Neural cell (in vitro differentiated cells): ENCODE data around the gene RBKS.

Experiments used
- CTCF ChIP-seq: fragments of 450-650 bp; IDR thresholded peaks from 2 replicates; pipeline ENCODE4 v1.5.1; 2014; ENCODE audit warnings: antibody characterized with exemption, mild to moderate bottlenecking, moderate library complexity; ENCODE audit not compliant: poor library complexity, severe bottlenecking
- EP300 ChIP-seq: fragments of 450-650 bp; conservative IDR thresholded peaks from 2 replicates; pipeline ENCODE4 v1.6.1; 2014; ENCODE audit warnings: antibody characterized with exemption, mild to moderate bottlenecking, moderate library complexity; ENCODE audit not compliant: poor library complexity, severe bottlenecking
- EZH2 ChIP-seq: fragments of 200-600, 300-800 bp; shearing (Covaris generic), sonication (generic); IDR thresholded peaks from 2 replicates; pipeline ENCODE4 v1.6.1; 2014; ENCODE audit warnings: antibody characterized with exemption, low read length, borderline replicate concordance, mild to moderate bottlenecking; ENCODE audit not compliant: insufficient read depth, poor library complexity, severe bottlenecking
- MXI1 ChIP-seq: fragments of 450-650 bp; conservative IDR thresholded peaks from 2 replicates; pipeline ENCODE4 v1.6.1; 2014; ENCODE audit warnings: antibody characterized with exemption, mild to moderate bottlenecking; ENCODE audit not compliant: poor library complexity, severe bottlenecking
- POLR2AphosphoS5 ChIP-seq: IDR thresholded peaks from 2 replicates; pipeline ENCODE4 v1.6.1; 2012
- SMC3 ChIP-seq: fragments of 450-650 bp; conservative IDR thresholded peaks from 2 replicates; pipeline ENCODE4 v1.6.1; 2014; ENCODE audit warnings: antibody characterized with exemption, mild to moderate bottlenecking, moderate library complexity; ENCODE audit not compliant: poor library complexity
- TAF1 ChIP-seq: IDR thresholded peaks from 2 replicates; pipeline ENCODE4 v1.6.1; 2012; ENCODE audit warnings: low read depth
- TF ChIP-seq, protein P1 (sequence below): IDR thresholded peaks from 2 replicates; pipeline ENCODE4 v1.6.1; 2012; ENCODE audit warnings: borderline replicate concordance

- TF ChIP-seq EZH2 = no peak
- no peak for TF ChIP-seq CTCF
- no peak for TF ChIP-seq EP300
- TF ChIP-seq POLR2AphosphoS5 = no peak
- no peak for TF ChIP-seq SMC3
- TF ChIP-seq, protein P1, sequence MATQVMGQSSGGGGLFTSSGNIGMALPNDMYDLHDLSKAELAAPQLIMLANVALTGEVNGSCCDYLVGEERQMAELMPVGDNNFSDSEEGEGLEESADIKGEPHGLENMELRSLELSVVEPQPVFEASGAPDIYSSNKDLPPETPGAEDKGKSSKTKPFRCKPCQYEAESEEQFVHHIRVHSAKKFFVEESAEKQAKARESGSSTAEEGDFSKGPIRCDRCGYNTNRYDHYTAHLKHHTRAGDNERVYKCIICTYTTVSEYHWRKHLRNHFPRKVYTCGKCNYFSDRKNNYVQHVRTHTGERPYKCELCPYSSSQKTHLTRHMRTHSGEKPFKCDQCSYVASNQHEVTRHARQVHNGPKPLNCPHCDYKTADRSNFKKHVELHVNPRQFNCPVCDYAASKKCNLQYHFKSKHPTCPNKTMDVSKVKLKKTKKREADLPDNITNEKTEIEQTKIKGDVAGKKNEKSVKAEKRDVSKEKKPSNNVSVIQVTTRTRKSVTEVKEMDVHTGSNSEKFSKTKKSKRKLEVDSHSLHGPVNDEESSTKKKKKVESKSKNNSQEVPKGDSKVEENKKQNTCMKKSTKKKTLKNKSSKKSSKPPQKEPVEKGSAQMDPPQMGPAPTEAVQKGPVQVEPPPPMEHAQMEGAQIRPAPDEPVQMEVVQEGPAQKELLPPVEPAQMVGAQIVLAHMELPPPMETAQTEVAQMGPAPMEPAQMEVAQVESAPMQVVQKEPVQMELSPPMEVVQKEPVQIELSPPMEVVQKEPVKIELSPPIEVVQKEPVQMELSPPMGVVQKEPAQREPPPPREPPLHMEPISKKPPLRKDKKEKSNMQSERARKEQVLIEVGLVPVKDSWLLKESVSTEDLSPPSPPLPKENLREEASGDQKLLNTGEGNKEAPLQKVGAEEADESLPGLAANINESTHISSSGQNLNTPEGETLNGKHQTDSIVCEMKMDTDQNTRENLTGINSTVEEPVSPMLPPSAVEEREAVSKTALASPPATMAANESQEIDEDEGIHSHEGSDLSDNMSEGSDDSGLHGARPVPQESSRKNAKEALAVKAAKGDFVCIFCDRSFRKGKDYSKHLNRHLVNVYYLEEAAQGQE = no peak
- TF ChIP-seq MXI1 = no peak
- no peak for TF ChIP-seq TAF1
These were observed 133.4 kb downstream of the RBKS start for GRCh38 chr2:27756544-27757498.
